Measurements from ENCODE around the gene VEGFD.

The VEGFD gene

GRCh38 chrX:15358533-15358932, 25.7 kb downstream of the VEGFD start:
- no peak for ATAC-seq
- TF ChIP-seq TCF4 (CRISPR knock-in tag; IDR thresholded peaks at IDR 0.05; ENCODE audit: borderline replicate concordance) (no peak), ZFP30 (CRISPR knock-in tag; IDR thresholded peaks at IDR 0.05) (no peak), ESRRG (CRISPR knock-in tag; IDR thresholded peaks at IDR 0.05) (no peak), PPARA (CRISPR knock-in tag; IDR thresholded peaks at IDR 0.05; ENCODE audit: borderline replicate concordance) (no peak), ISL1 (CRISPR knock-in tag; IDR thresholded peaks at IDR 0.05) (no peak), BACH2 (CRISPR knock-in tag; IDR thresholded peaks at IDR 0.05; ENCODE audit: borderline replicate concordance) (no peak), RARB (CRISPR knock-in tag; IDR thresholded peaks at IDR 0.05) (no peak), ZFP3 (CRISPR knock-in tag; IDR thresholded peaks at IDR 0.05) (no peak), ZNF565 (CRISPR knock-in tag; conservative IDR thresholded peaks at IDR 0.05; ENCODE audit: low read depth) (no peak), POU6F1 (CRISPR knock-in tag; IDR thresholded peaks at IDR 0.05; ENCODE audit: borderline replicate concordance, low read depth) (no peak), CREB5 (CRISPR knock-in tag; IDR thresholded peaks at IDR 0.05; ENCODE audit: low read depth) (no peak), GLIS3 (CRISPR knock-in tag; IDR thresholded peaks at IDR 0.05) (no peak), OSR1 (CRISPR knock-in tag; IDR thresholded peaks at IDR 0.05) (no peak), ARNTL (CRISPR knock-in tag; IDR thresholded peaks at IDR 0.05; ENCODE audit: borderline replicate concordance, low read depth) (no peak), ZNF70 (CRISPR knock-in tag; IDR thresholded peaks at IDR 0.05) (no peak), SNAI2 (CRISPR knock-in tag; IDR thresholded peaks at IDR 0.05) (no peak), CSDC2 (CRISPR knock-in tag; IDR thresholded peaks at IDR 0.05) (no peak)
- TF ChIP-seq, protein P1, sequence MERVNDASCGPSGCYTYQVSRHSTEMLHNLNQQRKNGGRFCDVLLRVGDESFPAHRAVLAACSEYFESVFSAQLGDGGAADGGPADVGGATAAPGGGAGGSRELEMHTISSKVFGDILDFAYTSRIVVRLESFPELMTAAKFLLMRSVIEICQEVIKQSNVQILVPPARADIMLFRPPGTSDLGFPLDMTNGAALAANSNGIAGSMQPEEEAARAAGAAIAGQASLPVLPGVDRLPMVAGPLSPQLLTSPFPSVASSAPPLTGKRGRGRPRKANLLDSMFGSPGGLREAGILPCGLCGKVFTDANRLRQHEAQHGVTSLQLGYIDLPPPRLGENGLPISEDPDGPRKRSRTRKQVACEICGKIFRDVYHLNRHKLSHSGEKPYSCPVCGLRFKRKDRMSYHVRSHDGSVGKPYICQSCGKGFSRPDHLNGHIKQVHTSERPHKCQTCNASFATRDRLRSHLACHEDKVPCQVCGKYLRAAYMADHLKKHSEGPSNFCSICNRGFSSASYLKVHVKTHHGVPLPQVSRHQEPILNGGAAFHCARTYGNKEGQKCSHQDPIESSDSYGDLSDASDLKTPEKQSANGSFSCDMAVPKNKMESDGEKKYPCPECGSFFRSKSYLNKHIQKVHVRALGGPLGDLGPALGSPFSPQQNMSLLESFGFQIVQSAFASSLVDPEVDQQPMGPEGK (CRISPR knock-in tag; IDR thresholded peaks at IDR 0.05; ENCODE audit: borderline replicate concordance) = no peak

DNA sequence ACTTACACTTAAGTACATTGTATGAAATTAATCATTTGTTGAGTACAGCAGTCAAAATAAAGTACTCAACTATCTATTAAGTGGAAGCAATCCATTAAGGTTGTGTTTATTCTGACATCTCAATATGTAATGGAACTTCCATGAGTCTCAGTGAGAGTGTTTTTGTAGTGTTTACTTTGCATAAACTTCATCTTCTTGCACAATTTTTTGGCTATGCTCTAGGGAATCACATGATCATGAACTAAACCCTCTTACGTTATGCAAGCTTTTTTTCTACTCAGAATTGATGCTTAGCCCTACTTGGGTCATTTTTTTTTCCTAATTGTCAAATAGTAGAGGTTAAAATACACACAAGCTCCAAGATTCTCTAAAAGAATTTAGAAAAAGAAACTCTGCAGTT, 27.8 kb downstream of the VEGFD start:
- 0 out of 2 replicates have a peak, but pooled peaks have one; percentile 31 for TF ChIP-seq ISL1 (CRISPR knock-in tag; IDR thresholded peaks at IDR 0.05)
- TF ChIP-seq ZNF565 (CRISPR knock-in tag; conservative IDR thresholded peaks at IDR 0.05; ENCODE audit: low read depth) = no peak
- ATAC-seq = no peak

DNA sequence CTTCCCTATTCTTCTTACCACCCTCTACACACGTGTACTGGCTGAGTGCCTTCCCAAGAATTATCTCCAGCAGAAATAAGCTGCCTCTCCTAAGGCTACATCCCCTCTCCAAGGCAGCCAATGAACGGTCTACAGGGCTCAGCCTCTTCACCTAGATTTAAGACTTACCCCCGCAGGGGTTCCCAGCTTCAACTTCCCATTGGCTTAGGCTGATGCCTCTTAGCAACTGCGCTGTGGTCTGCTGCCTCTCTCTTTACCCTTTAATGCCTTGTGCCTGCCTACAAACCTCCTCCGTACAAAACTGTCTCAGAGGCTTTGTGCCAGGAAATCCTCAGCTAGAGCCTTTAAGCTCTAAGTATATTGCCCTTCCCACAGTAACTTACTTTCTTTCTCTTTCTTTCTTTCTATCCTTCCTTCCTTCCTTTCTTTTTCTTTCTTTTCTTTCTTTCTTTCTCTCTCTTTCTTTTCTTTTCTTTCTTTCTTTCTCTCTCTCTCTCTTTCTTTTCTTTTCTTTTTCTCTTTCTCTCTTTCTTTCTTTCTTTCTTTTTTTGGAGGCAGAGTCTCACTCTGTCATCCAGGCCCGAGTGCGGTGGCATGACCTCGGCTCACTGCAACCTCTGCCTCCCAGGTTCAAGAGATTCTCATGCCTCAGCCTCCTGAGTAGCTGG, 33.8 kb downstream of the VEGFD start:
- no peak for TF ChIP-seq CSDC2 (CRISPR knock-in tag; IDR thresholded peaks at IDR 0.05)
- TF ChIP-seq POU6F1 (CRISPR knock-in tag; IDR thresholded peaks at IDR 0.05; ENCODE audit: borderline replicate concordance, low read depth) = no peak
- no peak for TF ChIP-seq ZC3H10 (CRISPR knock-in tag; IDR thresholded peaks at IDR 0.05)
- no peak for TF ChIP-seq TOX (CRISPR knock-in tag; IDR thresholded peaks at IDR 0.05; ENCODE audit: borderline replicate concordance)
- TF ChIP-seq ZFP3 (CRISPR knock-in tag; IDR thresholded peaks at IDR 0.05) = no peak
- TF ChIP-seq, protein P1 (CRISPR knock-in tag; IDR thresholded peaks at IDR 0.05; ENCODE audit: borderline replicate concordance) = no peak

GRCh38 chrX:15349046-15349445, 35.2 kb downstream of the VEGFD start:
- ATAC-seq = peak; percentile 98
- TF ChIP-seq SNAI2 (CRISPR knock-in tag; IDR thresholded peaks at IDR 0.05) (no peak), ZNF70 (CRISPR knock-in tag; IDR thresholded peaks at IDR 0.05) (no peak), POU6F1 (CRISPR knock-in tag; IDR thresholded peaks at IDR 0.05; ENCODE audit: borderline replicate concordance, low read depth) (no peak), ARNTL (CRISPR knock-in tag; IDR thresholded peaks at IDR 0.05; ENCODE audit: borderline replicate concordance, low read depth) (no peak), RARB (CRISPR knock-in tag; IDR thresholded peaks at IDR 0.05) (no peak), TCF4 (CRISPR knock-in tag; IDR thresholded peaks at IDR 0.05; ENCODE audit: borderline replicate concordance) (no peak), ZFP3 (CRISPR knock-in tag; IDR thresholded peaks at IDR 0.05) (no peak), ZNF565 (CRISPR knock-in tag; conservative IDR thresholded peaks at IDR 0.05; ENCODE audit: low read depth) (no peak), ISL1 (CRISPR knock-in tag; IDR thresholded peaks at IDR 0.05) (no peak), ZNF8 (CRISPR knock-in tag; IDR thresholded peaks at IDR 0.05) (no peak), ZFP30 (CRISPR knock-in tag; IDR thresholded peaks at IDR 0.05) (no peak), TOX (CRISPR knock-in tag; IDR thresholded peaks at IDR 0.05; ENCODE audit: borderline replicate concordance) (no peak), GLIS3 (CRISPR knock-in tag; IDR thresholded peaks at IDR 0.05) (no peak)
- TF ChIP-seq, protein P1 (CRISPR knock-in tag; IDR thresholded peaks at IDR 0.05; ENCODE audit: borderline replicate concordance) = no peak

More for the DNA sequence above, 33.8 kb downstream of the VEGFD start:
- peak; percentile 11; the same call in 2 of the 3 replicates for ATAC-seq

Measured in SK-N-SH treated with all-trans-retinoic acid at 6 μM for 48 hours (cell line).